ENCODE results near the gene ZCCHC8. TPM values are rescaled to one million over a fixed set of nuclear protein-coding genes. Genes with fewer than 3 reads are reported as not detected.

Gene ZCCHC8
- total RNA-seq, 2 experiments from 2014 or later, result 41.3 to 45.3 TPM

- DNase-seq (no peak), ATAC-seq (no peak)
- H3K27ac Mint-ChIP-seq, result peak overlapping the region; percentile 89
- peaks cover 3% of the 10 kb centered on the region for H3K27me3 Mint-ChIP-seq (ENCODE audit: low read depth)
- ChIA-PET POLR2A (interaction anchor here (2.3 kb wide), 1 partner anchor 48 kb away, joined by 4 read pairs; no protein-coding TSS in a partner anchor), CTCF (interaction anchor here (0.7 to 2.9 kb wide), 7 partner anchors 11 to 427 kb away, joined by 3 to 26 read pairs (median 4); no protein-coding TSS in a partner anchor)
- peaks cover 27% of the 10 kb centered on the region for H3K4me1 Mint-ChIP-seq (ENCODE audit: low read depth)
- peak overlapping the region; percentile 82 for H3K4me3 Mint-ChIP-seq
- no peaks in the 10 kb centered on the region for H3K9me3 Mint-ChIP-seq (ENCODE audit: insufficient read depth)
- peaks cover 2% of the 10 kb centered on the region for H3K36me3 Mint-ChIP-seq (ENCODE audit: low read depth)
Observed at GRCh38 chr12:122423258-122424165, 77.2 kb downstream of the ZCCHC8 start.

DNA sequence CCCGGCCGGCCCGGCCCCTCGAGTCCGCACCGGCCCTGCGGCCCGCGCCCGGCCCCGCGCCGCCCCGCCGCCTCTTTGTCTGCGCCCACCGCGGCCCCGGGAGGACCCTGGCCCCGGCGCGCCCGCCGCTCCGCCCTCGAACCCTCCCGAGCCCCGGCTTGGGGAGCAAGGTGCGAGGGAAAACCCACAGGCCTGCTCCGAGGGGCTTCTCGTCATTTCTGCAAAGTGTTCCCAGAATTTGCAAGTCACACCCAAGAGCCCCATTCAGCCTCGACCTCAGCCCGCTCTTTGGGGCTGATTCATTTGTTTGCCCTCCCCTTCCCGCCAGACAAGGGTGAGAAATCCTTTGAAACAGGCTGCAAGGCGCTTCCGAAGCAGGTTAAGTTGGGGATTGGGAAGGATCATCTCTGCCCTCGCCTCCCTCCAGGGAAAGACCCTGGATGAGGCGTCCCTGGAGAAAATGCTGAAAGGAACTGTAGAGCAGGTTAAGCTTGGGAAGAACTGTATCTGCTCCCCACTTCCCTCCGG lies 77.9 kb downstream of the ZCCHC8 start:
- H3K27me3 Mint-ChIP-seq (ENCODE audit: low read depth), result peaks cover 3% of the 10 kb centered on the region
- peak; percentile 5 for ATAC-seq

GRCh38 chr12:122421821-122422729 lies 78.7 kb downstream of the ZCCHC8 start, which contains the start of gene CLIP1:
Gene CLIP1, minus strand, starts transcription at chr12:122422669. Its CDS starts 42,217 bp downstream, at chr12:122380452.
- Mint-ChIP-seq H3K4me3 (peak within 1 kb of the TSS; percentile 88), H3K36me3 (ENCODE audit: low read depth) (peaks cover 6% of the 10 kb centered on the region), H3K9me3 (ENCODE audit: insufficient read depth) (no peaks in the 10 kb centered on the region), H3K27ac (peak within 1 kb of the TSS; percentile 89), H3K4me1 (ENCODE audit: low read depth) (peaks cover 30% of the 10 kb centered on the region), H3K27me3 (ENCODE audit: low read depth) (peaks cover 3% of the 10 kb centered on the region)
- POLR2A ChIA-PET, result interaction anchor here (0.5 to 2.3 kb wide), 4 partner anchors 10 to 463 kb away, joined by 3 to 5 read pairs (median 4); no protein-coding TSS in a partner anchor
- DNase-seq, result peak; percentile 64
- CTCF ChIA-PET, result interaction anchor here (0.7 to 3.1 kb wide), 8 partner anchors 8 to 372 kb away, joined by 3 to 31 read pairs (median 4); no protein-coding TSS in a partner anchor
- peak; percentile 88 for ATAC-seq

More for the DNA sequence above, 77.9 kb downstream of the ZCCHC8 start:
- Mint-ChIP-seq H3K27ac (peak overlapping the region; percentile 89), H3K9me3 (ENCODE audit: insufficient read depth) (no peaks in the 10 kb centered on the region), H3K36me3 (ENCODE audit: low read depth) (peaks cover 5% of the 10 kb centered on the region), H3K4me1 (ENCODE audit: low read depth) (peaks cover 30% of the 10 kb centered on the region), H3K4me3 (peak overlapping the region; percentile 82)
- ChIA-PET CTCF (interaction anchor here (0.7 to 3.1 kb wide), 9 partner anchors 9 to 371 kb away, joined by 3 to 31 read pairs (median 4); no protein-coding TSS in a partner anchor), POLR2A (interaction anchor here (1.0 to 2.3 kb wide), 3 partner anchors 10 to 49 kb away, joined by 4 to 5 read pairs (median 5); no protein-coding TSS in a partner anchor)
- DNase-seq, result peak; percentile 50

Other genes with a start within 250 kb of the ZCCHC8 start
- 10 to 100 TPM; 22.0 to 22.4 TPM for gene VPS33A, start 234.4 kb downstream of the ZCCHC8 start, total RNA-seq
- 10 to 100 TPM; 61.4 to 63.2 TPM for gene CLIP1, start 78.3 kb downstream of the ZCCHC8 start, total RNA-seq
- gene RSRC2, start 26.0 kb upstream of the ZCCHC8 start, total RNA-seq, result 100 to 1,000 TPM in 1 of 2 experiments, 10 to 100 TPM in 1; 96.1 to 106 TPM
- 100 to 1,000 TPM; 139 to 147 TPM for gene KNTC1, start 26.3 kb upstream of the ZCCHC8 start, total RNA-seq
- not detected for gene HCAR2, start 202.4 kb upstream of the ZCCHC8 start, total RNA-seq
- not detected for gene HCAR3, start 215.9 kb upstream of the ZCCHC8 start, total RNA-seq
- gene HCAR1, start 229.9 kb upstream of the ZCCHC8 start, total RNA-seq, result under 1 TPM; 0.08 TPM

Measured in activated CD8-positive, alpha-beta T cell treated with anti-CD3 and anti-CD28 coated beads, Interleukin-2, amount 10 ng/mL, durations not matched to agents 7 days and 5 days (primary cell).